ENCODE measurements around the gene SRRT. TPM values are rescaled to one million over a fixed set of nuclear protein-coding genes. Genes with fewer than 3 reads are reported as not detected.
A peak's percentile ranks its signal among the peaks of the same experiment; 100 is the strongest.
"Not testable (repeated sequence)": the region's sequence is repeated elsewhere in the genome, so short reads cannot be mapped to it uniquely, and the experiment has no call there.

The SRRT gene
- total RNA-seq, 4 donors from 2014 or later, result 72.6 to 124 (median 88.6) TPM

DNA sequence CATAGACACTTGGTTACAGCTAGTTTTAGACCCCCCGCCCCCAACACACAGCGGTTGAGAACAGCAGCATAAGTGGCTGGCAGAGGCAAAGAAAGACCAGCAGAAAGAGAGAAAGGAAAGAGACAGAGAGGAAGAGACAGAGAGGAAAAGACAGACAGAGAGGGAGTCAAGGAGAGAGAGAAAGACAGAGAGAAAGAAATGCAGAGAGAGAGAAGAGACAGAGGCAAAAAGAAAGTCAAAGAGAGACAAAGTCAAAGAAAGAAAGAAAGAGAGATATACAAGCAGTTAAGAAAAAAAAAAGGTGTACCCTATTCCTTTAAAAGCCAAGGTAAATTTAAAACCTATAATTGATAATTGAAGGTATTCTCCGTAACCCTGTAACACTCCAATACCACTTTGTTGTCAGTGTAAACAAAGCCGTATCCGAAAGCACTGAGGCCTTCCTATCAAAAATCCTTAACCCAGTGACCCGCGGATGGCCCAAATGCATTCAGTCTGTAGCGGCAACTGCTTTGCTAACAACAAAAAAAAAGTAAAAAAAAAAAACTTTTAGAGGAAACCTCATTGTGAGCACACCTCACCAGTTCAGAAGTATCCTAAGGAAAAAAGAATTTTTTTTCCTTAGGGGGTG is 34.3 kb upstream of the SRRT start:
- TF ChIP-seq EP300 (IDR thresholded peaks at IDR 0.05) (no peak), POLR2A (IDR thresholded peaks at IDR 0.05) (no peak)
- TF ChIP-seq, protein P1, sequence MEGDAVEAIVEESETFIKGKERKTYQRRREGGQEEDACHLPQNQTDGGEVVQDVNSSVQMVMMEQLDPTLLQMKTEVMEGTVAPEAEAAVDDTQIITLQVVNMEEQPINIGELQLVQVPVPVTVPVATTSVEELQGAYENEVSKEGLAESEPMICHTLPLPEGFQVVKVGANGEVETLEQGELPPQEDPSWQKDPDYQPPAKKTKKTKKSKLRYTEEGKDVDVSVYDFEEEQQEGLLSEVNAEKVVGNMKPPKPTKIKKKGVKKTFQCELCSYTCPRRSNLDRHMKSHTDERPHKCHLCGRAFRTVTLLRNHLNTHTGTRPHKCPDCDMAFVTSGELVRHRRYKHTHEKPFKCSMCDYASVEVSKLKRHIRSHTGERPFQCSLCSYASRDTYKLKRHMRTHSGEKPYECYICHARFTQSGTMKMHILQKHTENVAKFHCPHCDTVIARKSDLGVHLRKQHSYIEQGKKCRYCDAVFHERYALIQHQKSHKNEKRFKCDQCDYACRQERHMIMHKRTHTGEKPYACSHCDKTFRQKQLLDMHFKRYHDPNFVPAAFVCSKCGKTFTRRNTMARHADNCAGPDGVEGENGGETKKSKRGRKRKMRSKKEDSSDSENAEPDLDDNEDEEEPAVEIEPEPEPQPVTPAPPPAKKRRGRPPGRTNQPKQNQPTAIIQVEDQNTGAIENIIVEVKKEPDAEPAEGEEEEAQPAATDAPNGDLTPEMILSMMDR (IDR thresholded peaks at IDR 0.05), result no peak
- Histone ChIP-seq H3K27me3 (no peaks in the 10 kb centered on the region), H3K27ac (no peak overlapping the region), H3K4me1 (peaks cover 0 to 17% (median 2%) of the 10 kb centered on the region in 4 donors), H3K4me3 (no peak overlapping the region), H3K36me3 (no peaks in the 10 kb centered on the region), H3K9me3 (no peaks in the 10 kb centered on the region)
- DNase-seq (ENCODE audit: low spot score in 2 of 2), result no peak
- WGBS, 2 donors, result 58 to 62% methylated on average over 8 of the region's 8 CpGs

DNA sequence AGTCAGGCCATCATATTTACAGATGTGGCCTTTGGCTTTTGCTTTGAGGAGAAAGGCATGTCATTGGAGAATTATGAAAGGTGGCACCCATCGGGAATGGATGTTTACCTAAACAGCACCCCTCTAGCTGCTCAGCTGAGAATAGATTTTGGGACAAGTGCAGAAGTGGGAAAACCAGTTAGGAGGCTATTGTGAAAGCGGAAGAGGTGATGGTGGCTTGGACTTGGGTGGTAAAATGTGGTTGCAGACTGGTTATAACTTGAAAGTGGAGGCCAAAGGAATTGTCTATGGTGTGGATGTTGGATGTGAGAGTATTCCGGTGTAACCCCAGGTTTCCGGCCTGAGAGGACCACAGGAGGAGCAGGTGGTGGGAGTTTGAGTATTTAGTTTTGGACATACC is 27.5 kb upstream of the SRRT start:
- no peak for DNase-seq (ENCODE audit: low spot score in 2 of 2)
- H3K9me3 ChIP-seq, result no peaks in the 10 kb centered on the region
- peaks cover 0 to 7% (median 3%) of the 10 kb centered on the region in 4 donors for H3K4me1 ChIP-seq
- no peak overlapping the region for H3K4me3 ChIP-seq
- no peaks in the 10 kb centered on the region for H3K27me3 ChIP-seq
- TF ChIP-seq, protein P1 (IDR thresholded peaks at IDR 0.05), result no peak
- TF ChIP-seq POLR2A (IDR thresholded peaks at IDR 0.05) (no peak), EP300 (IDR thresholded peaks at IDR 0.05) (no peak)
- no peaks in the 10 kb centered on the region for H3K36me3 ChIP-seq
- no peak overlapping the region for H3K27ac ChIP-seq
- 92 to 95% methylated on average over 4 of the region's 4 CpGs for WGBS, 2 donors

DNA sequence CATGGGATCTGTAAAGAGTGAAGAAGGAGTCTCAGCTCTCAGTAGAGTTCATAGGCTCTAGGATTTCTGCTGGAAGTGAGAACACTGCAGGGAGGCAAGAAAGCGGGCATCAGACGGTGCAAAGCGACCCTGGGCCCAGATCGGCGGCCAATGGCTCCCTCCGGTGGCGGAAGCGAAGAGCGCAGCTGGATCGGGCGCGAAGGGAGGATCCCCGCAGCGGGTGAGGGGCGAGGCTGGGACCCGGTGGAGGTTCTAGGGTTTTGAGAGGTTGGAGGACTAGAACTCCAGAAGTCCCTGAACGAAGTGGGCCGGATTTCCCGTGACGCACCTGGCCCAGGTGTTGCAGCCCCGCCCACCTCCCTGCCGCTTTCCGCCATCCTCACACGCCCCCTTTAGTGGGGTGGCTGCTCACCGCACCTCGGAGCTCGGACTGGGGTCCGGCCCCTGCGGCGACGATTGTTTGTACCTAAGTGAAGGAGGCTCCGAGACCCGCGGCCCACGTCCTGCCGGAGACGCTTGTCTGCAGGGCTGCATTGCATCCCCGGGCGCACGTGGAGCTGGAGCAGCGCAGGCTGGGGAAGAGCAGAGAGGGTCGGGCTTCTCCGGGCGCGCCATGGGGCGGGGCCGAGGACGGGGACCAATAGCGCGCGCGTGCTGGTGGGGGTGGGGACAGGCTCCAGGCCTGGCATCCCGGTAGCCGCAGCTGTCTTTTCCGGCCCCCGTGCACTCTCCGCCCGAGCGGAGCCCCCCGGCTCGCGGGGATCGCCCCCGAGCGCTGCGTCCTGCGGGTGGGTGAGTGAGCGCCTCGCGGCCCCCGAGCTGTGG is 22.6 kb upstream of the SRRT start, which contains the start of gene SLC12A9:
TSS of gene SLC12A9 (plus strand) at position 666 of the 825 bp plus-strand sequence. CDS start 1,485 bp downstream, outside the sequence.
- TF ChIP-seq POLR2A (IDR thresholded peaks at IDR 0.05), result peak in 1 of 2 donors; percentile 41
- TF ChIP-seq, protein P1 (IDR thresholded peaks at IDR 0.05), result peak; percentile 93 to 97 (median 95)
- peak in 1 of 2 donors; percentile 34 for TF ChIP-seq EP300 (IDR thresholded peaks at IDR 0.05)
- peak within 1 kb of the TSS; percentile 21 to 85 (median 80) for H3K27ac ChIP-seq
- H3K27me3 ChIP-seq, result no peaks in the 10 kb centered on the region
- H3K36me3 ChIP-seq, result peaks cover 0 to 26% (median 0%) of the 10 kb centered on the region in 3 donors
- no peaks in the 10 kb centered on the region for H3K9me3 ChIP-seq
- H3K4me1 ChIP-seq, result peaks cover 0 to 25% (median 3%) of the 10 kb centered on the region in 4 donors
- peak within 1 kb of the TSS; percentile 49 to 84 (median 80) for H3K4me3 ChIP-seq
- DNase-seq (ENCODE audit: low spot score in 2 of 2), result peak; percentile 83 to 85
- WGBS, 2 donors, result 0 to 2% methylated on average over 36 to 44 of the region's 71 CpGs

DNA sequence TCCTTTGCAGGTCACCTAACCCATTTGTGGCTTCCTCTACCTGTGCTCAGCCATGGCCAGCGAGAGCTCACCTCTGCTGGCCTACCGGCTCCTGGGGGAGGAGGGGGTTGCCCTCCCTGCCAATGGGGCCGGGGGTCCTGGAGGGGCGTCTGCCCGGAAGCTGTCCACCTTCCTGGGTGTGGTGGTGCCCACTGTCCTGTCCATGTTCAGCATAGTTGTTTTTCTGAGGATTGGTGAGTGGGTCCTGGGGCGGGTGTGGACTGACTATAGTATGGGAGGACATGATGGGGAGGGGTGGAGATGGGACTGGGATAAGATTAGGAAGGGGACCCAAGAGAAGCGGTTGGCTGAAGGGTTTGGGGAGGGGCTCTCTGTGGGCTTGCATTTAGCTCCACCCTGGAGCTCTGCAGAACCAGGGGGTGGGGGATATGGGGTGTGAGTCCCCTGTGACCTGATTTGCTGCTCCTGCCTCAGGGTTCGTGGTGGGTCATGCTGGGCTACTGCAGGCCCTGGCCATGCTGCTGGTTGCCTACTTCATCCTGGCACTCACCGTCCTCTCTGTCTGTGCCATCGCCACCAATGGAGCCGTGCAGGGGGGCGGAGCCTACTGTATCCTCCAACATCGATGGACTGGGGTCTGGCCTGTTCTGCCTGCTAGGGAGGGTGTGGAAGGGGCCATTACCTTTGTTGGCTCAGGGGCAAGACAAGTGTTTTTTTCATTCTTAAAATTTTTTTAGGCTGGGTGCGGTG is 20.6 kb upstream of the SRRT start:
- WGBS, 2 donors, result 88 to 89% methylated on average over 14 of the region's 14 CpGs
- Histone ChIP-seq H3K9me3 (no peaks in the 10 kb centered on the region), H3K4me1 (peaks cover 0 to 25% (median 3%) of the 10 kb centered on the region in 4 donors), H3K4me3 (no peak overlapping the region), H3K36me3 (peaks cover 0 to 45% (median 0%) of the 10 kb centered on the region in 3 donors), H3K27ac (no peak overlapping the region), H3K27me3 (no peaks in the 10 kb centered on the region)
- no peak for DNase-seq (ENCODE audit: low spot score in 2 of 2)
- TF ChIP-seq EP300 (IDR thresholded peaks at IDR 0.05) (no peak), POLR2A (IDR thresholded peaks at IDR 0.05) (no peak)
- TF ChIP-seq, protein P1 (IDR thresholded peaks at IDR 0.05), result no peak

DNA sequence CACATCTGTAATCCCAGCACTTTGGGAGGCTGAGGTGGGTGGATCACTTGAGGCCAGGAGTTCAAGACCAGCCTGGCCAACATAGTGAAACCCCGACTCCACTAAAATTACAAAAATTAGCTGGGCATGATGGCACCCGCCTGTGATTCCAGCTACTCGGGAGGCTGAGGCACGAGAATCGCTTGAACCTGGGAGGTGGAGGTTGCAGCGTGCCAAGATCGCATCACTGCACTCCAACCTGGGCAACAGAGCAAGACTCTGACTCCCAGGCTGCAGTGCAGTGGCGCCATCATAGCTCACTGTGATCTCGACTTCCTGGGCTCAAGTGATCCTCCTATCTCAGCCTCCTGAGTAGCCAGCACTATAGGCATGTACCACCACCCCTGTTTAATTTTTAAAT is 20.0 kb upstream of the SRRT start:
- not testable (repeated sequence) for H3K9me3 ChIP-seq; H3K27me3 ChIP-seq; DNase-seq (ENCODE audit: low spot score in 2 of 2); H3K4me3 ChIP-seq; H3K27ac ChIP-seq
- 92 to 93% methylated on average over 9 of the region's 9 CpGs for WGBS, 2 donors
- peaks cover 0 to 25% (median 3%) of the 10 kb centered on the region in 4 donors for H3K4me1 ChIP-seq
- H3K36me3 ChIP-seq, result peaks cover 0 to 51% (median 0%) of the 10 kb centered on the region in 3 donors

Data from tibial nerve (tissue), 4 donors.